K562 (cell line): ENCODE data around the gene TKTL1. TPM values are rescaled to one million over a fixed set of nuclear protein-coding genes. Genes with fewer than 3 reads are reported as not detected.

Source experiments
- LCOR ChIP-seq: sonication (generic); formaldehyde crosslinking; IDR thresholded peaks from 2 replicates; pipeline ENCODE4 v1.8.0; 2022; ENCODE audit warnings: mild to moderate bottlenecking, missing genetic modification reagents
- NFIC ChIP-seq: fragments of 450-650 bp; IDR thresholded peaks from 2 replicates; pipeline ENCODE4 v1.6.1; 2017; ENCODE audit warnings: mild to moderate bottlenecking, inconsistent platforms
- RCOR1 ChIP-seq, 2 experiments: IDR thresholded peaks; 2 replicates each; pipeline ENCODE4 v1.6.1; 2012; ENCODE audit warnings: low read depth in 2 of 2, low read length in 2 of 2, borderline replicate concordance in 1 of 2, improper control_type of control experiment in 1 of 2
- ZNF146 ChIP-seq: IDR thresholded peaks from one replicate; pipeline ENCODE4 v1.6.1; 2018; ENCODE audit warnings: missing compliant biosample characterization; ENCODE audit not compliant: unreplicated experiment
- polyA plus RNA-seq, 8 experiments: library from polyadenylated mRNA; depleted of rRNA in 4 of 8; stranded (reverse) in 5 of 8; unstranded in 3 of 8; fragments of >200 nt; fragmentation: Nextera tagmentation in 2 of 8; fragmentation: Illumina TruSeq in 1 of 8; extraction: Ambion mirVana in 2 of 8; extraction: Trizol in 1 of 8; gene quantifications; 2 replicates each; pipeline versions ENCODE4 v1.2.1 to v1.2.3, GENCODE V29; 2011 to 2014; ENCODE audit warnings: inconsistent platforms in 1 of 8, missing spikeins in 1 of 8
- total RNA-seq, 7 experiments: library from RNA; depleted of rRNA in 6 of 7; stranded (reverse); fragments of >200 nt in 6 of 7; fragmentation: Illumina TruSeq in 2 of 7; extraction: Trizol in 2 of 7; gene quantifications; 2 replicates each; pipeline versions ENCODE4 v1.2.1 to v1.2.3, GENCODE V29; 2011 to 2021; ENCODE audit warnings: low replicate concordance in 1 of 7
- TF ChIP-seq, protein P1 (sequence below), 2 experiments: fragments of 450-650 bp; formaldehyde crosslinking in 1 of 2; IDR thresholded peaks; 2 replicates each; pipeline versions ENCODE4 v1.4.0 to v1.6.1; 2014 to 2020; ENCODE audit warnings: mild to moderate bottlenecking in 2 of 2, borderline replicate concordance in 1 of 2, low read depth in 1 of 2
- TF ChIP-seq, protein P2 (sequence below): IDR thresholded peaks from 2 replicates; pipeline ENCODE4 v1.6.1; 2011; ENCODE audit not compliant: insufficient read length; ENCODE audit errors: extremely low read depth
- TF ChIP-seq, protein P3 (sequence below): fragments of 250-450 bp; sonication (Bioruptor Pico); IDR thresholded peaks from 2 replicates; pipeline ENCODE4 v1.4.0; 2020; ENCODE audit warnings: mild to moderate bottlenecking
- TF ChIP-seq, protein P4 (sequence below): conservative IDR thresholded peaks from 2 replicates; pipeline ENCODE4 v1.6.1; 2011; ENCODE audit warnings: low read depth, mild to moderate bottlenecking, low read length; ENCODE audit not compliant: control insufficient read depth
- TF ChIP-seq, protein P5 (sequence below): sonication (generic); formaldehyde crosslinking; IDR thresholded peaks from 2 replicates; pipeline ENCODE4 v1.8.1; 2023; ENCODE audit warnings: mild to moderate bottlenecking, missing genetic modification reagents, moderate library complexity

TKTL1 gene
- total and polyA plus RNA-seq, 9 of the 15 experiments (the other 6 are each of a cell fraction or from before 2014, with no cell fraction given), result 0.18 to 0.71 (median 0.38) TPM

DNA sequence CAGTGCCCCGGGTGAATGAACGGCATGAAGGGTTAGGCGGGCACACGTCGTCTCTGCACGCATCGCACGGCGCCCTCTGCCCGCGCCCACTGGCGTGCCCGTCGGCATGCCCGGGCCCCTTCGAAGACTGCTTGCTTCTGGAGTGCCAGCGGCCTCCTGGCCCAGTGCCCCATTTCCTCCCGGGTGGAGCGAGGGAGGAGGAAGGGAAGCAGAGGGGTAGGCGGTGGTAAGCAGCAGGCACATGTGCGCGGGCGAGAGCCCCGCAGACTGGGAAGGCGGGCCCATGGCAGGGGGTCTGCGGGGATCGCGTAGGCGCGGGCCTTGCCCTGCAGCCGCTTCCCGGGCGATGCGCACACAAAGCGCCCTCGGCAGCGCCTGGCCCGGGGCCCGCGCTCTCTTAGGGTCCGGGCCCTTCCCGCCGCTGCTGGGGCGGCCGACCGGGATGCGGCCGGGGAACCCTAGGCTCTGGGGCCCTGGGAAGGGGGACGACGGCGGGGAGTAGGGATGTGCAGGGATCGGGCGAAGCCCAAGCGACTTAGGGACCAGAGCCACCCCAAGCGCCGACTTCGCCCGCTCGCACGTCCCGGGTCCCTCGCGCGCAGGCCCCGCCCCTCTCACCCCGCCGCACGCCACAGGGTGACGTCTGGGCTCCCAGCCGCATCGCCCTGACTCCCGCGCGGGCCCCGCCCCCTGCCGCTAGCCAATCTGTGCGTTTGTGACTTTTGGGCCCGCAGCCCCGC lies 82.6 kb downstream of the TKTL1 start (continued):
- TF ChIP-seq, protein P1, sequence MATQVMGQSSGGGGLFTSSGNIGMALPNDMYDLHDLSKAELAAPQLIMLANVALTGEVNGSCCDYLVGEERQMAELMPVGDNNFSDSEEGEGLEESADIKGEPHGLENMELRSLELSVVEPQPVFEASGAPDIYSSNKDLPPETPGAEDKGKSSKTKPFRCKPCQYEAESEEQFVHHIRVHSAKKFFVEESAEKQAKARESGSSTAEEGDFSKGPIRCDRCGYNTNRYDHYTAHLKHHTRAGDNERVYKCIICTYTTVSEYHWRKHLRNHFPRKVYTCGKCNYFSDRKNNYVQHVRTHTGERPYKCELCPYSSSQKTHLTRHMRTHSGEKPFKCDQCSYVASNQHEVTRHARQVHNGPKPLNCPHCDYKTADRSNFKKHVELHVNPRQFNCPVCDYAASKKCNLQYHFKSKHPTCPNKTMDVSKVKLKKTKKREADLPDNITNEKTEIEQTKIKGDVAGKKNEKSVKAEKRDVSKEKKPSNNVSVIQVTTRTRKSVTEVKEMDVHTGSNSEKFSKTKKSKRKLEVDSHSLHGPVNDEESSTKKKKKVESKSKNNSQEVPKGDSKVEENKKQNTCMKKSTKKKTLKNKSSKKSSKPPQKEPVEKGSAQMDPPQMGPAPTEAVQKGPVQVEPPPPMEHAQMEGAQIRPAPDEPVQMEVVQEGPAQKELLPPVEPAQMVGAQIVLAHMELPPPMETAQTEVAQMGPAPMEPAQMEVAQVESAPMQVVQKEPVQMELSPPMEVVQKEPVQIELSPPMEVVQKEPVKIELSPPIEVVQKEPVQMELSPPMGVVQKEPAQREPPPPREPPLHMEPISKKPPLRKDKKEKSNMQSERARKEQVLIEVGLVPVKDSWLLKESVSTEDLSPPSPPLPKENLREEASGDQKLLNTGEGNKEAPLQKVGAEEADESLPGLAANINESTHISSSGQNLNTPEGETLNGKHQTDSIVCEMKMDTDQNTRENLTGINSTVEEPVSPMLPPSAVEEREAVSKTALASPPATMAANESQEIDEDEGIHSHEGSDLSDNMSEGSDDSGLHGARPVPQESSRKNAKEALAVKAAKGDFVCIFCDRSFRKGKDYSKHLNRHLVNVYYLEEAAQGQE (IDR thresholded peaks at IDR 0.05; ENCODE audit: borderline replicate concordance), result no peak
- TF ChIP-seq, protein P1 (CRISPR knock-in tag; IDR thresholded peaks at IDR 0.05; ENCODE audit: low read depth), result 0 out of 2 replicates have a peak, but pooled peaks have one; percentile 22
- TF ChIP-seq, protein P2, sequence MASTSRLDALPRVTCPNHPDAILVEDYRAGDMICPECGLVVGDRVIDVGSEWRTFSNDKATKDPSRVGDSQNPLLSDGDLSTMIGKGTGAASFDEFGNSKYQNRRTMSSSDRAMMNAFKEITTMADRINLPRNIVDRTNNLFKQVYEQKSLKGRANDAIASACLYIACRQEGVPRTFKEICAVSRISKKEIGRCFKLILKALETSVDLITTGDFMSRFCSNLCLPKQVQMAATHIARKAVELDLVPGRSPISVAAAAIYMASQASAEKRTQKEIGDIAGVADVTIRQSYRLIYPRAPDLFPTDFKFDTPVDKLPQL, result no peak
- TF ChIP-seq ZNF146 (CRISPR knock-in tag) (peak; percentile 8), LCOR (CRISPR knock-in tag) (peak; percentile 85), NFIC (peak; percentile 47), RCOR1 (IDR thresholded peaks at IDR 0.05; ENCODE audit: borderline replicate concordance in 1 of 2, low read depth in 2 of 2, low read length in 2 of 2) (peak in 1 of 2 experiments; percentile 62; a peak in 1 of 4 replicates)
- TF ChIP-seq, protein P3, sequence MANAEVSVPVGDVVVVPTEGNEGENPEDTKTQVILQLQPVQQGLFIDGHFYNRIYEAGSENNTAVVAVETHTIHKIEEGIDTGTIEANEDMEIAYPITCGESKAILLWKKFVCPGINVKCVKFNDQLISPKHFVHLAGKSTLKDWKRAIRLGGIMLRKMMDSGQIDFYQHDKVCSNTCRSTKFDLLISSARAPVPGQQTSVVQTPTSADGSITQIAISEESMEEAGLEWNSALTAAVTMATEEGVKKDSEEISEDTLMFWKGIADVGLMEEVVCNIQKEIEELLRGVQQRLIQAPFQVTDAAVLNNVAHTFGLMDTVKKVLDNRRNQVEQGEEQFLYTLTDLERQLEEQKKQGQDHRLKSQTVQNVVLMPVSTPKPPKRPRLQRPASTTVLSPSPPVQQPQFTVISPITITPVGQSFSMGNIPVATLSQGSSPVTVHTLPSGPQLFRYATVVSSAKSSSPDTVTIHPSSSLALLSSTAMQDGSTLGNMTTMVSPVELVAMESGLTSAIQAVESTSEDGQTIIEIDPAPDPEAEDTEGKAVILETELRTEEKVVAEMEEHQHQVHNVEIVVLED (CRISPR knock-in tag), result peak; percentile 30; the same call in 1 of the 2 replicates
- TF ChIP-seq, protein P4, sequence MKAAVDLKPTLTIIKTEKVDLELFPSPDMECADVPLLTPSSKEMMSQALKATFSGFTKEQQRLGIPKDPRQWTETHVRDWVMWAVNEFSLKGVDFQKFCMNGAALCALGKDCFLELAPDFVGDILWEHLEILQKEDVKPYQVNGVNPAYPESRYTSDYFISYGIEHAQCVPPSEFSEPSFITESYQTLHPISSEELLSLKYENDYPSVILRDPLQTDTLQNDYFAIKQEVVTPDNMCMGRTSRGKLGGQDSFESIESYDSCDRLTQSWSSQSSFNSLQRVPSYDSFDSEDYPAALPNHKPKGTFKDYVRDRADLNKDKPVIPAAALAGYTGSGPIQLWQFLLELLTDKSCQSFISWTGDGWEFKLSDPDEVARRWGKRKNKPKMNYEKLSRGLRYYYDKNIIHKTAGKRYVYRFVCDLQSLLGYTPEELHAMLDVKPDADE, result 0 out of 2 replicates have a peak, but pooled peaks have one; percentile 68
- TF ChIP-seq, protein P5, sequence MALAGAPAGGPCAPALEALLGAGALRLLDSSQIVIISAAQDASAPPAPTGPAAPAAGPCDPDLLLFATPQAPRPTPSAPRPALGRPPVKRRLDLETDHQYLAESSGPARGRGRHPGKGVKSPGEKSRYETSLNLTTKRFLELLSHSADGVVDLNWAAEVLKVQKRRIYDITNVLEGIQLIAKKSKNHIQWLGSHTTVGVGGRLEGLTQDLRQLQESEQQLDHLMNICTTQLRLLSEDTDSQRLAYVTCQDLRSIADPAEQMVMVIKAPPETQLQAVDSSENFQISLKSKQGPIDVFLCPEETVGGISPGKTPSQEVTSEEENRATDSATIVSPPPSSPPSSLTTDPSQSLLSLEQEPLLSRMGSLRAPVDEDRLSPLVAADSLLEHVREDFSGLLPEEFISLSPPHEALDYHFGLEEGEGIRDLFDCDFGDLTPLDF (CRISPR knock-in tag), result peak; percentile 51; the same call in 1 of the 2 replicates
